Measurements from ENCODE around the gene TXLNB.
"Not testable (repeated sequence)": the region's sequence is repeated elsewhere in the genome, so short reads cannot be mapped to it uniquely, and the experiment has no call there.

Gene TXLNB

GRCh38 chr6:139308936-139309603 is 17.3 kb upstream of the TXLNB start:
- no peak for DNase-seq

- no peak for DNase-seq
Measured at GRCh38 chr6:139308286-139308916, 16.6 kb upstream of the TXLNB start.

- DNase-seq: no peak
Measured at GRCh38 chr6:139306291-139306981, 14.6 kb upstream of the TXLNB start.

GRCh38 chr6:139303185-139303584 is 11.4 kb upstream of the TXLNB start:
- DNase-seq: no peak

GRCh38 chr6:139297921-139298320 is 6.1 kb upstream of the TXLNB start:
- no peak for DNase-seq

- DNase-seq: peak; percentile 2
Measured at GRCh38 chr6:139296927-139297326, 5.1 kb upstream of the TXLNB start.

GRCh38 chr6:139295901-139296300 is 4.1 kb upstream of the TXLNB start:
- DNase-seq: no peak

- no peak for DNase-seq
Measured at GRCh38 chr6:139294090-139294489, 2.3 kb upstream of the TXLNB start.

- not testable (repeated sequence) for DNase-seq
Measured at GRCh38 chr6:139293230-139293629, 1.4 kb upstream of the TXLNB start.

GRCh38 chr6:139290787-139291311 is 949 bp downstream of the TXLNB start:
- no peak for DNase-seq

GRCh38 chr6:139289233-139289632 is 2.6 kb downstream of the TXLNB start:
- DNase-seq: no peak

- DNase-seq: no peak
Measured at GRCh38 chr6:139288496-139289040, 3.2 kb downstream of the TXLNB start.

GRCh38 chr6:139287868-139288267 is 3.9 kb downstream of the TXLNB start:
- no peak for DNase-seq

- DNase-seq: not testable (repeated sequence)
Measured at GRCh38 chr6:139286438-139286837, 5.4 kb downstream of the TXLNB start.

- DNase-seq: no peak
Measured at GRCh38 chr6:139285590-139285989, 6.2 kb downstream of the TXLNB start.

- no peak for DNase-seq
Measured at GRCh38 chr6:139284789-139285188, 7.0 kb downstream of the TXLNB start.

- DNase-seq: no peak
Measured at GRCh38 chr6:139282684-139283083, 9.1 kb downstream of the TXLNB start.

GRCh38 chr6:139278190-139278589 is 13.6 kb downstream of the TXLNB start:
- DNase-seq: no peak

- DNase-seq: no peak
Measured at GRCh38 chr6:139277587-139277986, 14.2 kb downstream of the TXLNB start.

GRCh38 chr6:139277161-139277560 is 14.6 kb downstream of the TXLNB start:
- no peak for DNase-seq

- no peak for DNase-seq
Measured at GRCh38 chr6:139275279-139276055, 16.3 kb downstream of the TXLNB start.

GRCh38 chr6:139271056-139271455 is 20.7 kb downstream of the TXLNB start:
- peak; percentile 19 for DNase-seq

- DNase-seq: no peak
Measured at GRCh38 chr6:139270249-139270648, 21.5 kb downstream of the TXLNB start.

All from kidney glomerular epithelial cell (primary cell).